ENCODE measurements around the gene SDK1.

The SDK1 gene

GRCh38 chr7:4245866-4246470 lies 944.9 kb downstream of the SDK1 start:
- no peak for TF ChIP-seq MYC (IDR thresholded peaks at IDR 0.05; ENCODE audit: low read depth, low read length)
- TF ChIP-seq MAX (IDR thresholded peaks at IDR 0.05; ENCODE audit: low read depth, low read length): no peak
- no peak for TF ChIP-seq POLR2A (IDR thresholded peaks at IDR 0.05; ENCODE audit: extremely low read depth, insufficient read length)
- no peak for TF ChIP-seq CTCF (IDR thresholded peaks at IDR 0.05; ENCODE audit: low read depth, low read length)
- H3K4me3 ChIP-seq (ENCODE audit: low read depth, low read length): no peak overlapping the region
- DNase-seq (ENCODE audit: low read depth): no peak

GRCh38 chr7:4246536-4246935 lies 945.5 kb downstream of the SDK1 start:
- no peak overlapping the region for H3K4me3 ChIP-seq (ENCODE audit: low read depth, low read length)

GRCh38 chr7:4247106-4247876 lies 946.2 kb downstream of the SDK1 start:
- DNase-seq (ENCODE audit: low read depth): no peak
- H3K4me3 ChIP-seq (ENCODE audit: low read depth, low read length): no peak overlapping the region
- no peak for TF ChIP-seq CTCF (IDR thresholded peaks at IDR 0.05; ENCODE audit: low read depth, low read length)
- no peak for TF ChIP-seq POLR2A (IDR thresholded peaks at IDR 0.05; ENCODE audit: extremely low read depth, insufficient read length)
- no peak for TF ChIP-seq MAX (IDR thresholded peaks at IDR 0.05; ENCODE audit: low read depth, low read length)
- no peak for TF ChIP-seq MYC (IDR thresholded peaks at IDR 0.05; ENCODE audit: low read depth, low read length)

More at GRCh38 chr7:4246536-4246935, 945.5 kb downstream of the SDK1 start:
- TF ChIP-seq MAX (IDR thresholded peaks at IDR 0.05; ENCODE audit: low read depth, low read length) (no peak), POLR2A (IDR thresholded peaks at IDR 0.05; ENCODE audit: extremely low read depth, insufficient read length) (no peak), CTCF (IDR thresholded peaks at IDR 0.05; ENCODE audit: low read depth, low read length) (no peak), MYC (IDR thresholded peaks at IDR 0.05; ENCODE audit: low read depth, low read length) (no peak)
- no peak for DNase-seq (ENCODE audit: low read depth)

- DNase-seq (ENCODE audit: low read depth): no peak
- no peak overlapping the region for H3K4me3 ChIP-seq (ENCODE audit: low read depth, low read length)
- TF ChIP-seq MYC (IDR thresholded peaks at IDR 0.05; ENCODE audit: low read depth, low read length): no peak
- no peak for TF ChIP-seq CTCF (IDR thresholded peaks at IDR 0.05; ENCODE audit: low read depth, low read length)
- TF ChIP-seq POLR2A (IDR thresholded peaks at IDR 0.05; ENCODE audit: extremely low read depth, insufficient read length): no peak
- no peak for TF ChIP-seq MAX (IDR thresholded peaks at IDR 0.05; ENCODE audit: low read depth, low read length)
Observed at GRCh38 chr7:4248295-4248694, 947.2 kb downstream of the SDK1 start.

GRCh38 chr7:4249241-4249640 lies 948.2 kb downstream of the SDK1 start:
- TF ChIP-seq CTCF (IDR thresholded peaks at IDR 0.05; ENCODE audit: low read depth, low read length) (no peak), POLR2A (IDR thresholded peaks at IDR 0.05; ENCODE audit: extremely low read depth, insufficient read length) (no peak), MYC (IDR thresholded peaks at IDR 0.05; ENCODE audit: low read depth, low read length) (no peak), MAX (IDR thresholded peaks at IDR 0.05; ENCODE audit: low read depth, low read length) (no peak)

More at GRCh38 chr7:4249241-4249640, 948.2 kb downstream of the SDK1 start:
- no peak for DNase-seq (ENCODE audit: low read depth)
- no peak overlapping the region for H3K4me3 ChIP-seq (ENCODE audit: low read depth, low read length)

Measured in NB4 (cell line).